Erythroblast (primary cell): ENCODE measurements around the gene CDH24.

ENCODE experiments used
- GATA1 ChIP-seq: IDR thresholded peaks from 2 replicates; pipeline ENCODE4 v1.6.1; 2011; ENCODE audit warnings: low read depth, mild to moderate bottlenecking, control low read depth, low read length, moderate library complexity
- POLR2A ChIP-seq: IDR thresholded peaks from 2 replicates; pipeline ENCODE4 v1.6.1; 2011; ENCODE audit warnings: mild to moderate bottlenecking, low read length

DNA sequence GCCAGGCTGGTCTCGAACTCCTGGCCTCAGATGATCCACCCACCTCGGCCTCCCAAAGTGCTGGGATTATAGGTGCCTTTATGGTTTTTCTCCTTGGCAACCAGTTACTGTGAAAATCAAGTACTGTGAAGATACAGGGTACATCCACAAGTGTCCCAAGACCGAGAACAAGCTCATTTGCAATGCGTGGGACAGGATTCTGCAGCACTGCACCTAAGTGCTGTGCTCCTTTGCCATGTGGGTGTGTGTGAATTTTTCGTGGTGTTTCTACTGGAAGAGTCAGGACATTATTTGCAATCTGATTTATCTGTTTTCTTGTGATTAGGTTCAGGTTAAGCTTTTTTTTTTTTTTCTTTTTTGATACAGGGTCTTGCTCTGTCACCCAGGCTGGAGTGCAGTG, 40.2 kb downstream of the CDH24 start:
- TF ChIP-seq POLR2A (no peak), GATA1 (no peak)
